Vagina (tissue), 2 donors: ENCODE data around the gene PRCP.

ENCODE experiments used
- CTCF ChIP-seq, 3 experiments: fragments of 450-650 bp in 2 of 3; fragments of 200-600 bp in 1 of 3; sonication (generic) in 1 of 3; IDR thresholded peaks; one replicate each; pipeline ENCODE4 v1.5.1; 2017 to 2019; ENCODE audit warnings: antibody characterized with exemption in 3 of 3, mild to moderate bottlenecking in 2 of 3, moderate library complexity in 2 of 3
- POLR2A ChIP-seq, 2 donors: fragments of 450-650 bp; IDR thresholded peaks; one replicate each; pipeline ENCODE4 v1.6.1; 2017; ENCODE audit warnings: antibody characterized with exemption in 2 of 2, mild to moderate bottlenecking in 2 of 2, moderate library complexity in 2 of 2
- POLR2AphosphoS5 ChIP-seq, 2 donors: sonication (generic); formaldehyde crosslinking; IDR thresholded peaks; one replicate each; pipeline ENCODE4 v1.9.0; 2017; ENCODE audit warnings: antibody characterized with exemption in 2 of 2, mild to moderate bottlenecking in 2 of 2, low read depth in 1 of 2; ENCODE audit not compliant: insufficient read depth in 1 of 2

- no peak for TF ChIP-seq POLR2A (IDR thresholded peaks at IDR 0.05)
- no peak for TF ChIP-seq CTCF (IDR thresholded peaks at IDR 0.05)
- no peak for TF ChIP-seq POLR2AphosphoS5 (IDR thresholded peaks at IDR 0.05; ENCODE audit: insufficient read depth in 1 of 2, low read depth in 1 of 2)
Measured at GRCh38 chr11:82865841-82866240, 34.4 kb downstream of the PRCP start.
